GM12878 (cell line): ENCODE measurements around the gene ANGPTL2.

Experiments used
- POLR2A ChIP-seq: IDR thresholded peaks from 2 replicates; pipeline ENCODE4 v1.6.1; 2011; ENCODE audit warnings: low read depth, mild to moderate bottlenecking, low read length
- POLR2AphosphoS5 ChIP-seq: IDR thresholded peaks from 2 replicates; pipeline ENCODE4 v1.6.1; 2011; ENCODE audit warnings: mild to moderate bottlenecking, low read length, inconsistent platforms
- STAT1 ChIP-seq: fragments of 450-650 bp; conservative IDR thresholded peaks from 2 replicates; pipeline ENCODE4 v1.6.1; 2014; ENCODE audit warnings: antibody characterized with exemption, mild to moderate bottlenecking
- TF ChIP-seq, protein P1 (sequence below), 3 experiments: IDR thresholded peaks in 2 of 3; conservative IDR thresholded peaks in 1 of 3; 2 replicates each; pipeline ENCODE4 v1.5.1; 2011; ENCODE audit warnings: low read depth in 3 of 3, low read length in 3 of 3, mild to moderate bottlenecking in 3 of 3, control low read depth in 2 of 3, moderate library complexity in 2 of 3, inconsistent platforms in 1 of 3, mixed read lengths in 1 of 3; ENCODE audit not compliant: control insufficient read depth in 2 of 3, insufficient read depth in 1 of 3; ENCODE audit errors: extremely low read depth in 1 of 3

GRCh38 chr9:127078336-127078735, 44.1 kb downstream of the ANGPTL2 start:
- TF ChIP-seq, protein P1, sequence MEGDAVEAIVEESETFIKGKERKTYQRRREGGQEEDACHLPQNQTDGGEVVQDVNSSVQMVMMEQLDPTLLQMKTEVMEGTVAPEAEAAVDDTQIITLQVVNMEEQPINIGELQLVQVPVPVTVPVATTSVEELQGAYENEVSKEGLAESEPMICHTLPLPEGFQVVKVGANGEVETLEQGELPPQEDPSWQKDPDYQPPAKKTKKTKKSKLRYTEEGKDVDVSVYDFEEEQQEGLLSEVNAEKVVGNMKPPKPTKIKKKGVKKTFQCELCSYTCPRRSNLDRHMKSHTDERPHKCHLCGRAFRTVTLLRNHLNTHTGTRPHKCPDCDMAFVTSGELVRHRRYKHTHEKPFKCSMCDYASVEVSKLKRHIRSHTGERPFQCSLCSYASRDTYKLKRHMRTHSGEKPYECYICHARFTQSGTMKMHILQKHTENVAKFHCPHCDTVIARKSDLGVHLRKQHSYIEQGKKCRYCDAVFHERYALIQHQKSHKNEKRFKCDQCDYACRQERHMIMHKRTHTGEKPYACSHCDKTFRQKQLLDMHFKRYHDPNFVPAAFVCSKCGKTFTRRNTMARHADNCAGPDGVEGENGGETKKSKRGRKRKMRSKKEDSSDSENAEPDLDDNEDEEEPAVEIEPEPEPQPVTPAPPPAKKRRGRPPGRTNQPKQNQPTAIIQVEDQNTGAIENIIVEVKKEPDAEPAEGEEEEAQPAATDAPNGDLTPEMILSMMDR (IDR thresholded peaks at IDR 0.05 in 2 of 3, conservative IDR thresholded peaks at IDR 0.05 in 1 of 3; ENCODE audit: control insufficient read depth in 2 of 3, extremely low read depth in 1 of 3, insufficient read depth in 1 of 3, low read depth in 3 of 3, low read length in 3 of 3), result no peak
- TF ChIP-seq POLR2A (no peak), STAT1 (no peak), POLR2AphosphoS5 (no peak)
